CD4-positive, alpha-beta T cell treated with Interferon alpha-2 for 1 hour (primary cell): Measurements from ENCODE around the gene HDAC4.
A peak's percentile ranks its signal among the peaks of the same experiment; 100 is the strongest.

Source experiments
- DNase-seq, 2 donors: peaks; one replicate each; pipeline ENCODE4 v3.0.0-alpha.2; 2020 to 2022

HDAC4 gene

DNA sequence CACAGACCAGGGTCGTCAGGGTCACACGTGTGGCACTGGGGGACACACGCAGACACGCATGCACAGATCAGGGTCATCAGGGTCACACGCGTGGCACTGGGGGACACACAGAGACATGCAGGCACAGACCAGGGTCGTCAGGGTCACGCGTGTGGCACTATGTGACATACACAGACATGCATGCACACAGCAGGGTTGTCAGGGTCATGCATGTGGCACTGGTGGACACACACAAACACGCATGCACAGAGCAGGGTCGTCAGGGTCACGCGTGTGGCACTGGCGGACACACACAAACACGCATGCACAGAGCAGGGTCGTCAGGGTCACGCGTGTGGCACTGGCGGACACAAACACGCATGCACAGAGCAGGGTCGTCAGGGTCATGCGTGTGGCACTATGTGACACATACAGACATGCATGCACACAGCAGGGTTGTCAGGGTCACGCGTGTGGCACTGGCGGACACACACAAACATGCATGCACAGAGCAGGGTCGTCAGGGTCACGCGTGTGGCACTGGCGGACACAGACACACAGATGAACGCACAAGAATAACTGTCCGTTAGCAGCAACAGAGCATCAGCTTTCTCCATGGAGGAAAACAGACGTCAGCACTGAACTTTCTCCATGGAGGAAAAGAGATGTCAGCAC lies 34.9 kb downstream of the HDAC4 start:
- DNase-seq: no peak

GRCh38 chr2:239365071-239365781 lies 35.6 kb downstream of the HDAC4 start:
- DNase-seq: no peak

- DNase-seq: peak; percentile 37 to 61
Observed at GRCh38 chr2:239363946-239364637, 36.7 kb downstream of the HDAC4 start.

GRCh38 chr2:239362507-239362906 lies 38.3 kb downstream of the HDAC4 start:
- DNase-seq: no peak

DNA sequence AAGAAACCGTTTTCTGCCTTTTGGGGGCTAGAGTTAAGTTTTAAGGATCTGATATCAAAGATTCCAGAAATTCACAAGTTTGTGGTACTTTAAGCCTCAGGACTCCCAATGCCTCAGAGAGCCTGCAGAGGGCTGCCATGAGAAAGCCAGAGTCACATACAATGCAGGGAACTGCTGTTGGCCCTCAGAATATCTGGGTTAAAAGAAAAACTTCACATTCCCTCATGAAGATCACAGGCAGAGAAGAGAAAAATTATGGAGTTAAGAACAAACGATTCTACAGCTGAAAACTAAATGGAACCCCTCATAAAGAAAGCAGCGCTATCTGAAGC lies 39.5 kb downstream of the HDAC4 start:
- DNase-seq: no peak

DNA sequence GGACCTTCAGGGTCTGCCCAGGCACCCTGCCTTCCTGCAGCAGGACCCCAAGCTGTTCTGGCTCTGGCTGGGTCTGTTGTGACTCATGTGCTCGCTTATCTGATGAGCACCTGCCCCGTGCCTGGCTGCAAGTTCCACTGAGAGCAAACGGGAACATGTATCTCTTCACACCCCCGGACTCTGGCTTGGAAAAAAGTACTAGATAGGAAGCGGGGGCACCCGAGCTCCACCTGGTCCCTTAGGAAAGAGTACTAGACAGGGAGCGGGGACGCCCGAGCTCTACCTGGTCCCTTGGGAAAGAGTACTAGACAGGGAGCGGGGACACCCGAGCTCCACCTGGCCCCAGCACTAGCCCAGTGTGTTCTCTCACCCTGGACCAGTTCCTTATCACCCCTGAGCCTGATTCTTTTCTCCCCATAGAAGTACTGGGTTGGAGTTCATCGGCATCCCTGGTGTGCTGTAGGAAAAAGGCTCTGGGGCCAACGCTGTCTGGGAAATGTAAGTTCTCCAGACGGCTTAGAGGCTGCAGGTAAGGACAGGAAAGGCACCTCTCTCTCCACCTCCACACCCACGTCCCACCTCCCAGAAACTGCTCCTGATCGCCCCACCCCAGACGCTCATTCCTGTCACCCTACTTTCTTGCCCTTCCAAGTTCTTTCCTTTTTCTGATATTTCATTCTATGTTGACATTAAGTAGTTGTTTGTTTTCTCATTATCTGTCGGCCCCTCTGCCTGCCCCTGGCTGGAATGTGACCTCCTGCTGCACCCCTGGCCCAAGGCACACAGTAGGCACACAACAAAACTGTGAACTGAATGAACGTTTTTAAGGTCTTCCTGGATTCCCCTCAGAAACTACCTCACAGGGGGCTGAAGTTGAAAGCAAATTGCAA lies 40.2 kb downstream of the HDAC4 start:
- DNase-seq: no peak

GRCh38 chr2:239360008-239360407 lies 40.8 kb downstream of the HDAC4 start:
- no peak for DNase-seq

DNA sequence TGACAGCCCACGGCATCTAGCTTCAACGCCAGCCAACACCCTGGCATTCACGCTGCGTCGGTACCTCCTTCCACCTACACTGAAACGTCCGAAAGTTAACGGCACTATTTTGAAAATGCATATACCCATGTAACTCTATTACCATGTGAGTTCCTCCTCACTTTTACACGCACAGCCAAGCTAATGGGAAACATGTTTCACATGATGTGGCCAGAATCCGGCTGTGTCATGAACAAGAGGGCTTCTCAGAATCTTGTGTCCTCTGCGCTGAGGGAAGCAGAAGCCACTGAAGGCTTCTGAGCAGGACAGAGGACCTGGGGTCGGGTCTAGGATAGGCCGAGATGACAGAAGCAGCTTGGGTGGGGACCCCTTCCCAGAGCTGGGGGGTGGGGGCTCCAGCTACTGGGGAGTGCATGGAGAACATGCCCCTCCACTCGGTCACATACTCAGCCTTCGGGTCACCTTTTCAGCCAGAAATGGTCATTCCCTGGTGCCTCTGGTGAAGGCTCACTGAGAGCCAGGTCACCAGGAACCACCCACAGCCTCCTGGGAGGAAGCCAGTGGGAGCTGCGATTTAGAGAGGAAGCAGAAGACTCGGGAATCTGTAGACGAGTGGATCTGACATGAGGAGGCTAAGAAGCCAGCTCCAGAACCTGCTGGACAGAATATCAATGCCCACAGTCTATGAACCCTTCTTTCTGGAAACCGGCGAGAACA lies 41.5 kb downstream of the HDAC4 start:
- DNase-seq: no peak

DNA sequence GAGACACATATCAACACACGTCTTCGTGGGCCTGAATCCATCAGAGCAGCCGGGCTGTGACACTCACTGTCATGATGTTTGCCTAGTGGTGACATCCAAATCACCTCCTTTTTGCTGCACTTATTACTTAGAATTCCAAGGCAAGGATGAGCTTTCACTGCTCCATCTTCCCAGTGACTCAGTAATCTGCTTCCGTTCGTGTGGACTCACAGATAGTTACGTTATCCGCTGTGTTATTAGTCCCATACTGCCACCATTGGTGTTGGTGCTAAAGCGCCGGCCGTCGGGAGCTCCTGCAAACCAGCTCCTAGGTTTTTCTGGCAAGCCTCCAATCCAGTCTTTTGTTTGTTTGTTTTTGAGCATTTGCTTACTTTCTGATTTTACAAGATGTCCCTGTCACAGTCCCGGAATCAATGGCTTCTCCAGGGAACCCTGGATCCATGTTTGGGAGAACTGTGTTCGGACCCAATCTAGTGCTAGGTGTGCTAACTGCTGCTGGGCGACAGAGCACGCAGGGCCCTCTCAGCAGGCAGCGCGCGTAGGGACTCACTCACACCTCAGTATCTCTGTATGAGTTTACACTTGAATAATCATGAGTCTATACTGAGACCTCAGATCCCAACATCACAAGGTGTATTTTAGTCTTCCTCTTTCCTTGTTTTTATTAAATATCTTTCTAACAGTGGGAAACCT lies 42.6 kb downstream of the HDAC4 start:
- no peak for DNase-seq

GRCh38 chr2:239355724-239356123 lies 45.1 kb downstream of the HDAC4 start:
- DNase-seq: no peak

DNA sequence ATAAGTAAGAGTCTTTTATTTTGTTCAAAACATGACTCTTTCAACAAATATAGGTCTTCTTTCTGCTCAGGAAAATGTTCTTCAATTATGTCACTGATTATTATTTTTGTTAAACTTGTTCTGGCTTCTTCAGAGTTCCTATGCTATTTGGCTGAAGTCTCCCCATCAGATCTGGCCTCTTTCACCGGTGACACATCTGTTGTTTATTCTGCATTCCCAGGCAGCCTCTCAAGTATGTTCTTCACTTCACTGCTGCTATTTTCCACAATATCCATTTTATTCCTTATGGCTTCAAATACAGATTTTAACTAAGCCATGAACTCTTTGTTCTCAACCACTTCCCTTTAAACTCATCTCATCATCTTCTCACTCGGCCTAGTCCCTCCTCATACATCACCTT lies 45.7 kb downstream of the HDAC4 start:
- DNase-seq: no peak

DNA sequence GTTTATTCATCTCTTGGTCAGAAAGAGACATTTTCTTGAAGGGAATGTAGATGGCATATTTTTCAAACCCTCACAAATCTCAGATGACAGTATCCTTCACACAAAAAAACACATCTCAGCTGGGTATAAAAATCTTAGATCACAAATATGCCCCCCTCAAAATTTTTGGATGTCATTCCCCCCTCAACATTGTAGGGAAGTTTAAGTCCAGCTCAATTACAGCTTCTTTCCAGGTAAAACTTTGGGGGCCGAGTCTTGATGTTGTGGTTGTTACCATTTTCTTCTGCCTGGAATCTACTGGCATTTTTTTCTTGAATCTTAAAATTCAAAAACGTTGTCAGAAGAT lies 46.1 kb downstream of the HDAC4 start:
- no peak for DNase-seq

- no peak for DNase-seq
Observed at GRCh38 chr2:239354132-239354790, 46.6 kb downstream of the HDAC4 start.

DNA sequence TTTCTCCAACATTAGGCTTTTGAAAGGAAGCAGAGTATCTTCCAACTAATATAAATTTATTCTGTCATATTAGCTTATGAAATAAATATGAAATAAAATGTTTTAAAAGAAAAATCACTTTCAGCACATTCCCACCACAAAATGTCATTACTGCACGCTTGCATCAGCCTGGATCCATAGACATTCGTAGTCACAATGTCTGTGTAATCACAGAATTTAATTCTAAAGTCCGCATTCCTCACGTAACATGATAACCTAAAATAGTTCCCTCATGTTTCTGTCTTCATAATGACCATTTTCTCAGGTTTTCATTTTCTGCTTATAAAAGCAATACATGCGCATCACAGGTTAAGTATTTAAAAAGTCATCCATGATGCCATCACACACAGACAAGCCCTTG lies 47.1 kb downstream of the HDAC4 start:
- DNase-seq: no peak

GRCh38 chr2:239351687-239352086 lies 49.1 kb downstream of the HDAC4 start:
- no peak for DNase-seq

DNA sequence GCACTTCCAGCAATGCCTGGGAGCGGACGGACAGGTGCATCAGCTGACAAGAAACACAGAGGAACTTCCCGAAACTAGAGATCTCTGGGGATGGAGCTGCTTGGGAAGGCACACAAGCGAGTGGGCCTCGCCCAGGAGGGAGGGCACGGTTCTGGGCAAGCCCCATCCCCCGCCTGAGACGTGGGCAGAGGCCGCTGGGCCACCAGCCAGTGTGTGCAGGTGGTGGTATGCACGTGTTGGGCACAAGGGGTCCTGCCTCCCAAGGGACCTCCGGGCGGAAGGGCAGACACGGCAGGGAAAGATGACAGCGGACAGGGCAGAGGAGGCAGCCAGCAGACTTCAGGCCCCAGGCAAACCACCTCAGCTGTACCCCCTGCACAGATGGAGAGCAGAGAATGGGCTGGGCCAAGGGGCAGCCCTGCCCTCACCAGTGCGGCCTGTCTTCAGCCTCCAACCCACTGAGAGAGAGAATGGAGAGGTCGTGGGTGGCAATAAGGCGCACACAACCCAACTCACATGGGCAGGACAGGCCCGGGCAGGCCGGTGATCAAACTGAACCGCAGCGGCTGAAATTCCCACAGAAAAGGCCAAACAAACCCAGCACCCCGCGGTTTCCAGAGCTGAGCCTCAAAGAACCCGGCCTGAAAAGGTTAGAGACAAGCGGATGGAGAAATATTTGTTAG lies 51.2 kb downstream of the HDAC4 start:
- no peak for DNase-seq

DNA sequence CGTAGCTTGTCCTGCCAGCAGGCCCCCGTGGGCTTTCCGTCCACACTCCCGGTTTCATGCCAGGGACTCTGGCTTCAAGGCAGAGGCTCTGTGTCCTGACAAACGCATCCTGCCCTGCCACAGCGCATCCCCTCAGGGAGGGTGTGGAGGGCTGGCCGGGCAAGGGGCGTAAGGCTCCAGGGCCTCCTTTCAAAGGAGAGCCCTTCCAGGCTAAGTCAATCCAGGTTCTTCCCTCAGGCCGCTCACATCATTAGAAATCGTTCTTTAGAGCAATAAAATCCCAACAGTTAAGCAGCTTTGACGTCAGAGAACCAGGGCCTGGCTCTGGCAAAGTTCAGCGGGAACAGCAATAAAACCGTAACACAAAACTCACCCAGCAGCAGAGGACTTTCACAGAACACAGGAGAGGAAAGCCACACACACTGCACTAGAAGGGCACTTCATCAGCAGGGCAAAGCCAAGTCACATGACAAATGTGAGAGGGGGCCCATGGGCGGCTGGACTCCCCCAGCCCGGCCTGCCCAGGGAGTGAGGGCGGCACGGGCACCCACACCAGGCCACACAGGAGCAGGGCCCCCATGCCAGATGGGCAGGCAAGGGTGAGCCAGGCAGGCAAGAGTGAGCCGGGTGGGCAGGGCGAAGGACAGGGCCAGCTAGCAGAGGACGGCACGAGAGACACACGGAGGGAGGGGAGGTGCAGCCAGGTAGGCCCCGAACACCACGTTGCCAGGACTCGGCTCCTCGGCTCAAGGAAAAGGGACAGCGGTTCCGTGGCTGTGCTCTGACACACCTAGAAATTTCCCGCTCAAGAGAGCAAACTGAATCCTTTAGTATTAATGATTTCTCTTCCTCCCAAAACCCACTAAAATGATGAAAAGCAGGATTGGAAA lies 52.0 kb downstream of the HDAC4 start:
- DNase-seq: no peak

- no peak for DNase-seq
Observed at GRCh38 chr2:239346676-239347075, 54.1 kb downstream of the HDAC4 start.

GRCh38 chr2:239345251-239345650 lies 55.6 kb downstream of the HDAC4 start:
- no peak for DNase-seq

DNA sequence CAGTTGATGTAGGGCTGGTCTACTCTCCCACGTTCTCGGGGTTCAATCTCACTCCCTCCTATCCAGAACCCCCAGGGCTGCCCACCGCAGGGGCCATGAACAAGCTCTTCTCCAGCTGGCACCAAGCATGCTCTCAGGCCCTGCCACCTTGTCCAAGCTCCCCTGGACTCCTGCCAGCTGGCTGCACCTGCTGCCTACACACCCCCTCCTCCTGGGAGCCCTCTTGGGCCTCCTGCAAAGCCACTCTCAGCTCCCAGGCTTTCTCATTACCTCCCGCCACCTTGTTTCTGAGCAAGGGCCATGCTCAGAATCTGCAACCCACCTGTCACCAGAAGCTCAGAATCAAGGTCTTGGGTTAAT lies 56.0 kb downstream of the HDAC4 start:
- DNase-seq: no peak
